ENCODE measurements around the gene TSC2. TPM values are rescaled to one million over a fixed set of nuclear protein-coding genes. Genes with fewer than 3 reads are reported as not detected.

Gene TSC2
- total RNA-seq, 3 donors from 2014 or later (not counting 1 experiment from before 2014, with no cell fraction given), result 135 to 197 (median 161) TPM

- Histone ChIP-seq H3K36me3 (ENCODE audit: control insufficient read depth, insufficient read depth, low read length) (peaks cover 54% of the 10 kb centered on the region), H3K27ac (ENCODE audit: low read length) (no peak overlapping the region), H3K4me3 (ENCODE audit: low read length) (no peak overlapping the region), H3K27me3 (ENCODE audit: control insufficient read depth, insufficient read depth, low read length) (no peaks in the 10 kb centered on the region), H3K4me1 (ENCODE audit: control insufficient read depth, insufficient read depth, low read length) (no peaks in the 10 kb centered on the region), H3K9me3 (ENCODE audit: control insufficient read depth, insufficient read depth, low read length) (no peaks in the 10 kb centered on the region)
- H3K27me3 Mint-ChIP-seq (ENCODE audit: low read depth in 2 of 2), result no peaks in the 10 kb centered on the region
- intact Hi-C loops (cut with micrococcal nuclease), result no loop called here
- H3K9me3 Mint-ChIP-seq, result no peaks in the 10 kb centered on the region
- DNase-seq (no peak), ATAC-seq (no peak)
- no peak overlapping the region for H3K4me3 Mint-ChIP-seq
- H3K4me1 Mint-ChIP-seq, result peaks cover 0 to 4% of the 10 kb centered on the region in 2 donors
- no peaks in the 10 kb centered on the region for H3K36me3 Mint-ChIP-seq
- H3K27ac Mint-ChIP-seq, result no peak overlapping the region
- no peak for TF ChIP-seq CTCF (IDR thresholded peaks at IDR 0.05)
- WGBS (ENCODE audit: insufficient coverage), result 96% methylated on average over 20 of the region's 20 CpGs
Measured at GRCh38 chr16:2074071-2074470, 26.3 kb downstream of the TSC2 start.

GRCh38 chr16:2075631-2076030, 27.8 kb downstream of the TSC2 start:
- Histone ChIP-seq H3K4me1 (ENCODE audit: control insufficient read depth, insufficient read depth, low read length) (no peaks in the 10 kb centered on the region), H3K27me3 (ENCODE audit: control insufficient read depth, insufficient read depth, low read length) (no peaks in the 10 kb centered on the region), H3K27ac (ENCODE audit: low read length) (no peak overlapping the region), H3K4me3 (ENCODE audit: low read length) (no peak overlapping the region), H3K36me3 (ENCODE audit: control insufficient read depth, insufficient read depth, low read length) (peaks cover 56% of the 10 kb centered on the region), H3K9me3 (ENCODE audit: control insufficient read depth, insufficient read depth, low read length) (no peaks in the 10 kb centered on the region)
- DNase-seq (no peak), ATAC-seq (no peak)
- H3K9me3 Mint-ChIP-seq, result no peaks in the 10 kb centered on the region
- no peak overlapping the region for H3K4me3 Mint-ChIP-seq
- H3K27ac Mint-ChIP-seq, result no peak overlapping the region
- no peaks in the 10 kb centered on the region for H3K27me3 Mint-ChIP-seq (ENCODE audit: low read depth in 2 of 2)
- 96% methylated on average over 24 of the region's 24 CpGs for WGBS (ENCODE audit: insufficient coverage)
- no peak for TF ChIP-seq CTCF (IDR thresholded peaks at IDR 0.05)
- H3K36me3 Mint-ChIP-seq, result no peaks in the 10 kb centered on the region
- peaks cover 0 to 2% of the 10 kb centered on the region in 2 donors for H3K4me1 Mint-ChIP-seq
- intact Hi-C loops (cut with micrococcal nuclease), result no loop called here

- peaks cover 57% of the 10 kb centered on the region for H3K36me3 ChIP-seq (ENCODE audit: control insufficient read depth, insufficient read depth, low read length)
- DNase-seq (no peak), ATAC-seq (no peak)
- H3K9me3 ChIP-seq (ENCODE audit: control insufficient read depth, insufficient read depth, low read length), result no peaks in the 10 kb centered on the region
- H3K27me3 ChIP-seq (ENCODE audit: control insufficient read depth, insufficient read depth, low read length), result no peaks in the 10 kb centered on the region
- H3K27ac ChIP-seq (ENCODE audit: low read length), result no peak overlapping the region
- WGBS (ENCODE audit: insufficient coverage), result 96% methylated on average over 28 of the region's 28 CpGs
- no peak for TF ChIP-seq CTCF (IDR thresholded peaks at IDR 0.05)
- Mint-ChIP-seq H3K27ac (no peak overlapping the region), H3K4me1 (no peaks in the 10 kb centered on the region), H3K27me3 (ENCODE audit: low read depth in 2 of 2) (no peaks in the 10 kb centered on the region), H3K36me3 (no peaks in the 10 kb centered on the region), H3K9me3 (no peaks in the 10 kb centered on the region), H3K4me3 (no peak overlapping the region)
- intact Hi-C loops (cut with micrococcal nuclease), result no loop called here
- H3K4me1 ChIP-seq (ENCODE audit: control insufficient read depth, insufficient read depth, low read length), result no peaks in the 10 kb centered on the region
- no peak overlapping the region for H3K4me3 ChIP-seq (ENCODE audit: low read length)
Measured at GRCh38 chr16:2076072-2076865, 28.5 kb downstream of the TSC2 start.

- H3K4me3 Mint-ChIP-seq, result no peak overlapping the region
- no peaks in the 10 kb centered on the region for H3K4me1 ChIP-seq (ENCODE audit: control insufficient read depth, insufficient read depth, low read length)
- ATAC-seq (no peak), DNase-seq (no peak)
- H3K36me3 ChIP-seq (ENCODE audit: control insufficient read depth, insufficient read depth, low read length), result peaks cover 58% of the 10 kb centered on the region
- intact Hi-C loops (cut with micrococcal nuclease), result no loop called here
- no peaks in the 10 kb centered on the region for H3K27me3 ChIP-seq (ENCODE audit: control insufficient read depth, insufficient read depth, low read length)
- H3K36me3 Mint-ChIP-seq, result no peaks in the 10 kb centered on the region
- H3K27me3 Mint-ChIP-seq (ENCODE audit: low read depth in 2 of 2), result no peaks in the 10 kb centered on the region
- no peaks in the 10 kb centered on the region for H3K9me3 ChIP-seq (ENCODE audit: control insufficient read depth, insufficient read depth, low read length)
- no peak overlapping the region for H3K27ac Mint-ChIP-seq
- no peak for TF ChIP-seq CTCF (IDR thresholded peaks at IDR 0.05)
- H3K27ac ChIP-seq (ENCODE audit: low read length), result no peak overlapping the region
- no peak overlapping the region for H3K4me3 ChIP-seq (ENCODE audit: low read length)
- 98% methylated on average over 17 of the region's 17 CpGs for WGBS (ENCODE audit: insufficient coverage)
- no peaks in the 10 kb centered on the region for H3K4me1 Mint-ChIP-seq
- H3K9me3 Mint-ChIP-seq, result no peaks in the 10 kb centered on the region
Measured at GRCh38 chr16:2077016-2077415, 29.2 kb downstream of the TSC2 start.
